Stimulated activated CD4-positive, alpha-beta T cell treated with anti-CD3 and anti-CD28 coated beads, Interleukin-4, amount 100 ng/mL, for 24 hours (primary cell): ENCODE results near the gene KCNIP4.

ENCODE experiments used
- DNase-seq: peaks from one replicate; pipeline ENCODE4 v3.0.0-alpha.2; 2020

The KCNIP4 gene

GRCh38 chr4:21898101-21898500 lies 50.5 kb downstream of the KCNIP4 start:
- DNase-seq = no peak

DNA sequence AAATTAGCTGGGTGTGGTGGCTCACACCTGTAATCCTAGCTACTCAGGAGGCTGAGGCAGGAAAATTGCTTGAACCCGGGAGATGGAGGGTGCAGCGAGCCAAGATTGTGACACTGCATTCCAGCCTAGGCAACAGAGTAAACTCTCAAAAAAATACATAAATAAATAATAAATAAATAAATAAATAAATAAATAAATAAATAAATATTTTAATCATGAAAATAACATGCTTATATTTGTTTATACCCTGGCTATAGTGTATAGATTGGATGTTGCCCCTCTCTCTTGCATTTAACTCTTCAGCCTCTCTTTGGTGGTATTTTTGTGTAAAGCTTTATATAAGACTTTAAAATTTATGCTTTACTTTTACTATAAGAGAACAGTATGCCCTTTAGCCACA lies 51.8 kb downstream of the KCNIP4 start:
- DNase-seq = no peak

DNA sequence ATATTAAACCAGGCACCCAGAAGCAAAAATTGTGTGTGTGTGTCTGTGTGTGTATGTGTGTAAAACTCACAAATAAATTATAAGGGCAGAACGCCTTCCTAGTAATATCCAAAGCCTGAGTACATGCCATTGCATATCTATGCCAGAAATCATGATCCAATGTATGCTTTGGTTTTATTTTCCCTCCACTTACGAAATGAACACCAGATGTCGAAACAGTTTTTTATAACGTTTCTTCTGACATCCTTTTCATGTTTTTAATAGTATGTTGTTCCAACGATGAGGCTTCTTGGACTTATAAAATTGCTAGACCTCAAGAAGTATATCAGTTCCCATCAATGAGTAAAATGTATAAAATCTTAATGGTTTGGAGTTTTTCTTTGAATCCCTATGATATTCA lies 55.4 kb downstream of the KCNIP4 start:
- no peak for DNase-seq

GRCh38 chr4:21890231-21890630 lies 58.3 kb downstream of the KCNIP4 start:
- DNase-seq = no peak

- DNase-seq = no peak
Measured at GRCh38 chr4:21888195-21888976, 60.2 kb downstream of the KCNIP4 start.

GRCh38 chr4:21887481-21887880 lies 61.1 kb downstream of the KCNIP4 start:
- DNase-seq = no peak

- DNase-seq = no peak
Measured at GRCh38 chr4:21885770-21886169, 62.8 kb downstream of the KCNIP4 start.

DNA sequence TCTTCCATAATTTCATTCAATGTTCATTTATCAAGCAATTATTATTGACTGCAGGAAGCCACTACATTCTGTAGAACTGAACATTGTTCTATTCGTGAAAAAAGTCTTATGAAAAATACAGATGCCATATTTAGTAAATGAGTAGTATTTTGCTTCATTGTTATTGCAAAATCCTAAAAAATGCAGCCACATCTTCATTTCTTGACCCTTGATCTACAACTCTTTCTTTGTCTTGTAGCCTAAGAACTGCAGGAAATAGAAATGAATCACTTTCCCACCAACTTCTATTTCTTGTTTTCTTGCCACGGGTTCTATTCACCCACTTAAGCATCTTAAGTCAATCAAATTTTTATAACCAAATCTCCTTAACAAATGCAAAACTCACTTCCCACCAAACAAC lies 63.3 kb downstream of the KCNIP4 start:
- DNase-seq = no peak

DNA sequence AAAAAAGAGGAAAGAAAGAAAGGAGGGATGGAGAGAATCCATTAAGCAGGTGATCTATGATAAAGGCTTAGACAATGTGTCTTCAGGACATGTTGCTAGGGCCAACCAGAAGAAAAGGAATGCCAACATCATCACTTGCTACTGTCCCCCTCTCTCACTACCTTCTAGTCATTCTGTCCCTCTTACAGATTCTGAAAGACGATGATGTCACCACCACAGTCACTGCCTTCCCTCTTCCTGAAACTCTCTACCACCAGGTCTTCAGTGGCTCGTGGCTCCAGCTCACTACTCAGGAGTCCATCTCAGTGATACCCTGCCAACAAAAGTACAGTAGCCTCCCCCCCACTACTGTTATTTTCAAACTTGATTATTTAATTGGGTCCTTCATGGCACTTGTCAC lies 64.0 kb downstream of the KCNIP4 start:
- DNase-seq = no peak

- no peak for DNase-seq
Measured at GRCh38 chr4:21882051-21882839, 66.3 kb downstream of the KCNIP4 start.

GRCh38 chr4:21879187-21879586 lies 69.4 kb downstream of the KCNIP4 start:
- DNase-seq = no peak

DNA sequence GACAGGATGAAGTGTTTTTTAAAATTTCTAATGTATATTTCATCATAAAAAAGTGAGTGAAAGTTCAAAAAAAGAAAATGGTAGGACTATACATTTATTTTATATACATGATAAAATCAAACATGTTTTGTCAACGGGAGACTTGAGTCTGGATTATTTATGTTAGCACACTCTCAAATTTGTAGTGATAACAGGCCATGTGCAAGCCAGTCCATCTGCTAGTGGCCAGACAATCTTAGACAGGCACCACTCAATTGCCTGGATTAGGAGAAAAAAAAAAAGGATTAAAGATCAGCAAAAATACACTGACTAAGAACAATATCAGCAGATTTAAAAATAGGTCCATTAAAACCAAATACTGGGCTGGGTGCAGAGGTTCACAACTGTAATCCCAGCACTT lies 71.9 kb downstream of the KCNIP4 start:
- DNase-seq = no peak

DNA sequence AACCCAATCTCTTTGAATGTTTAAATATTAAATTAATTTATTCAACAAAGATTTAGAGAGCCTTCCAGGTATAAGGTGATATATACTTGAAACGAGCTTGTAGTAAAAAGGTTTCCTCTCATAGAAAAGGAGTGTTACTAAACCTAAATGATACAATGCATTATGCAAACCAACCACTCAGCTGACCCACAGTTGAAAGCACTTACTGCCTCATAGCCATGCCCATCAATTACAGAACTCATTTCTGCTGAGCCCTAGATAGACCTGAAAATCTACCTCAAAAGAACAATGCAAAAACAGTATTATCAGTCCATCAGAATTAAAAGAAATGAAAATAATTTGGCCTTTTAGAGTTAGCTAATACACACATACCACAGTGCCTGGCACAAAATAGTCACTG lies 75.4 kb downstream of the KCNIP4 start:
- DNase-seq = no peak

DNA sequence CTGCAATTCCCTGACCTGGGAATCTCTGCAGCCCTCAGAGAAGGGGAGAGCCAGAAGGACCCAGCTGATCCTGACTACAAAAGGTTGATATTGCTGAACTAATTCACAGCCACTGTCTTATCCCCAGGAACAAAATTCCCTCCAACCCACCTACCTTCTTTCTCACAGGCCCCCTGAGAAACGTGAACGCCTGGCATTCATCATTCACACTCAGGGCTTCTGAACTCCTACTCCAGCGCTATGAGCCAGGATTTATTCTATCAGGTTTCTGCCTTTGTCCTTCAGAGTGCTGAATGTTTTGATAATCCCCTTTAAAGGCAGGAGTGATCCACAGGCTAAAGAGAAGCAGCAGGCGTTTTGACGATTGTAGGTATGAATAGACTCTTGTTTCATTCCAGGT lies 76.5 kb downstream of the KCNIP4 start:
- DNase-seq = no peak

- no peak for DNase-seq
Measured at GRCh38 chr4:21869978-21870745, 78.4 kb downstream of the KCNIP4 start.

DNA sequence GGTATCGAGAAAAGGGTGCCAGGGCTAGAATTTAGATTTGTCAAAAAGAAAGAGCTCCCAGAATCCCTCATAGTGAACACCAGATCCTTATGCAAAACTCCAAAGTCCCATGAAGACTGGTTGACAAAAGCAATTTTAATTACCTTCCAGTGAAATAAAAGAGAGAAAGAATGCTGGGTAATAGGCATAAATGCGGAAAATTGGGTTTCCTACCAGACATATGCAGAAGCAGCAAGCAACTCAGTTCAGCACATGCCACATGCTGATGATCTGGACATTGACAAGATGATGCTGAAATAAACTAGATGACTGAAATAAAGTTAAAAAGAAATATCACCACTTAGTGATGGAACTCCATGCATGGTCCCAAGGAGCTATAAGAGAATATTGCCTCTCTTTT lies 83.9 kb downstream of the KCNIP4 start:
- DNase-seq = no peak

- DNase-seq = no peak
Measured at GRCh38 chr4:21862917-21863316, 85.7 kb downstream of the KCNIP4 start.

- no peak for DNase-seq
Measured at GRCh38 chr4:21858971-21859370, 89.6 kb downstream of the KCNIP4 start.

- no peak for DNase-seq
Measured at GRCh38 chr4:21856754-21857153, 91.8 kb downstream of the KCNIP4 start.

DNA sequence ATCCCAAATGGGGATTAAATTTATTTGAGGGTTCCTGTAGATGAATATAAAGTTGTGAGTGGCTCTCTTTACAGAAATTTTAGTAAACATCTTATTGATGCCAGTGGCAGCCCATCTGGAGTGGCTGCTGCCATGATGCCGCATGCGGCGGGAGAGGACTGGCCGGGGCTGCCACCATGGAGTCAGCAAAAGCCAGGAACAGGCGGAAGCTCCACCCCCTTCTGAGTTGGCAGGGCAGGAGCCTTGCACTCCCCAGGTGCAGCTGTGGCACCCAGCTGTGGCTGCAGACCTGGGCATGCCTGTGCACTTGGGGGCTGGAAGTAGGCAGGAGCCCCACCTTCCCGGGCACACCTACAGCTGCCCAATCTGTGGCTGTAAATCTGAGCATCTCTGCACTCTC lies 92.3 kb downstream of the KCNIP4 start:
- no peak for DNase-seq

DNA sequence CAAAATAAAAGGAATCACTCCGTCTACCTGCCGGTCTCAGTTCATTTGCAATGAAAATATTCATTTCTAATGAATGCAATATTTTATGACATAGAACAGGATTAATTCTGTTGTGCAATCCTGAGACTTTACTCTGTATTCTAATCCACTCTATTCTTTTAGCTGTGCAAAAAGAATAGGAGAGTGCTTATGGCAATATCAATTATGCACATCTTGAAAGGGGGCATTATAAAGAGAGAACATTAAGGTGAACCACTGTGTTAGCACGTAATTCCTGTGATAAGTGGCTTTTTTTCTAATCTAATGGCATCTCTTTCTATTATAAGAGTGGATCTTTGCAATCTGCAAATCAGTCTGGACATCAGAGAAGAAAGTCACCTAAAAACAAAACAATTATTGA lies 99.5 kb downstream of the KCNIP4 start:
- DNase-seq = no peak

DNA sequence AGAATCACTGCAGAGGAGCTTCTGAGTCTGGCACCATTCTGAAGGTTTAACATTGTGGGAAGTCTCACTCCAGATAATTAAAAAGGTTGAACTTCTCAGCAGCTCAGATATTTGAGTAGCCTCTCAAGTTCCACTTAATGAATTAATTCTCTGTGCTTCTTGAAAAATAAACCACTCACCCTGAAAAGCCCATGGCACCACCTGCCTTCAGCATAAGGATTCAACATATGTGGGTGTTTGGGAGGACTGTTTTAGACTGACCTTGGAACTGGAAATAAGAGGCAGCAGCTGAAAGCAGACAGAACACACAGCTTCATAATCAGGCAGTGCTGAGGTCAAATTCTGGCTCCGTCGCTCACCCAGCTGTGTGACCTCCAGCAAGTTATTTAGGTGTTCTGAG lies 100.6 kb downstream of the KCNIP4 start:
- DNase-seq = no peak

DNA sequence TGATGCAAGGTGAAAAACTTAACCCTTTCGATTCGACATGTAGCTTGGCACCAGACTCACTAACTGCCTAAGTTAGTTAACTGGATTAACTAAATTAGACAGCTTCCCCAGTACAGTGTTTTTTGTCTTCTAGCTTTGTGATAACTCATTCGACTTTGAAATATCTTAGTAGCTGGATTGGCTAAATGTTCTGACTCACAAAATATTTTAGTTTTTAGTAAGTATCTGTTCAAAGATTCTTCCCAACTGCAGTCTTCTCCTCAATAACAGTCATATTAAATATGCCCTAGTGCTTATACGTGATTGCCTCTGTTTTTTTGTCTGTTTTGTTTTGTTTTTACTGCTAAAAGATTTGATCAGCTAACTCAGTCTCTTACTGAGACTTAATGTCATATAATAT lies 102.9 kb downstream of the KCNIP4 start:
- DNase-seq = no peak

DNA sequence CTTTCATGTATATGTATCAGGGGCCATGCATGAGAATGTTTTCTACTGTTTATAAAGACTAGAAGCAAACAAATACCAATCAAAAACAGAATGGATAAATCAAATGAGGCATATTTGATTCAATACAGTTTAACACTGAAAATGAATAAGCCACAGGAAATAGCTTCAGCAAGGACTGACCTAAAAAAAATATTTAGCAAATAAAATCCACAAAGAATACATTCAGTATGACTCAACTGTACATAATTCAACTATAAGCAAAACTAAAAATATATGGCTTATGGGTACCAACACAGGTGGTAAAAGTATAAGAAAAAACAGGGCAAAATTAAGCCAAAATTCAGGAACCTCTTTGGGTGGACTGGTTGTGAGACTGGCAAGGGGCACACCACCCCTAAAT lies 112.9 kb downstream of the KCNIP4 start:
- no peak for DNase-seq
